ENCODE data around the gene RCAN2.

RCAN2 gene

GRCh38 chr6:46440141-46440540, 51.1 kb downstream of the RCAN2 start:
- Histone ChIP-seq H3K27me3 (ENCODE audit: low read depth) (no peaks in the 10 kb centered on the region), H3K36me3 (replicated peaks) (no peaks in the 10 kb centered on the region), H3K9me3 (no peaks in the 10 kb centered on the region), H3K4me3 (no peak overlapping the region), H3K4me1 (no peaks in the 10 kb centered on the region)
- in situ Hi-C loops (cut with MboI; ENCODE audit: low sequenced_read_pairs) = no loop called here
- DNase-seq (ENCODE audit: low spot score in 2 of 2) = no peak

GRCh38 chr6:46438245-46438644, 53.0 kb downstream of the RCAN2 start:
- no peaks in the 10 kb centered on the region for H3K36me3 ChIP-seq (replicated peaks)
- no peak overlapping the region for H3K4me3 ChIP-seq
- in situ Hi-C loops (cut with MboI; ENCODE audit: low sequenced_read_pairs) = no loop called here
- no peaks in the 10 kb centered on the region for H3K4me1 ChIP-seq
- DNase-seq (ENCODE audit: low spot score in 2 of 2) = no peak
- H3K27me3 ChIP-seq (ENCODE audit: low read depth) = no peaks in the 10 kb centered on the region
- H3K9me3 ChIP-seq = no peaks in the 10 kb centered on the region

GRCh38 chr6:46437671-46438221, 53.5 kb downstream of the RCAN2 start:
- DNase-seq (ENCODE audit: low spot score in 2 of 2) = no peak
- Histone ChIP-seq H3K27me3 (ENCODE audit: low read depth) (no peaks in the 10 kb centered on the region), H3K4me1 (no peaks in the 10 kb centered on the region), H3K4me3 (no peak overlapping the region), H3K36me3 (replicated peaks) (no peaks in the 10 kb centered on the region), H3K9me3 (no peaks in the 10 kb centered on the region)
- in situ Hi-C loops (cut with MboI; ENCODE audit: low sequenced_read_pairs) = no loop called here

GRCh38 chr6:46422619-46423018, 68.6 kb downstream of the RCAN2 start:
- DNase-seq (ENCODE audit: low spot score in 2 of 2) = no peak
- H3K9me3 ChIP-seq = no peaks in the 10 kb centered on the region
- H3K4me3 ChIP-seq = no peak overlapping the region
- no peaks in the 10 kb centered on the region for H3K36me3 ChIP-seq (replicated peaks)
- in situ Hi-C loops (cut with MboI; ENCODE audit: low sequenced_read_pairs) = no loop called here
- H3K4me1 ChIP-seq = no peaks in the 10 kb centered on the region
- no peaks in the 10 kb centered on the region for H3K27me3 ChIP-seq (ENCODE audit: low read depth)

- Histone ChIP-seq H3K36me3 (replicated peaks) (no peaks in the 10 kb centered on the region), H3K9me3 (no peaks in the 10 kb centered on the region), H3K4me3 (no peak overlapping the region), H3K4me1 (no peaks in the 10 kb centered on the region), H3K27me3 (ENCODE audit: low read depth) (no peaks in the 10 kb centered on the region)
- DNase-seq (ENCODE audit: low spot score in 2 of 2) = no peak
- in situ Hi-C loops (cut with MboI; ENCODE audit: low sequenced_read_pairs) = no loop called here
These were observed 69.3 kb downstream of the RCAN2 start for GRCh38 chr6:46421939-46422338.

GRCh38 chr6:46420921-46421638, 70.2 kb downstream of the RCAN2 start:
- H3K27me3 ChIP-seq (ENCODE audit: low read depth) = no peaks in the 10 kb centered on the region
- DNase-seq (ENCODE audit: low spot score in 2 of 2) = no peak
- no peaks in the 10 kb centered on the region for H3K4me1 ChIP-seq
- no peak overlapping the region for H3K4me3 ChIP-seq
- no peaks in the 10 kb centered on the region for H3K36me3 ChIP-seq (replicated peaks)
- in situ Hi-C loops (cut with MboI; ENCODE audit: low sequenced_read_pairs) = no loop called here
- no peaks in the 10 kb centered on the region for H3K9me3 ChIP-seq

GRCh38 chr6:46419576-46420002, 71.7 kb downstream of the RCAN2 start:
- in situ Hi-C loops (cut with MboI; ENCODE audit: low sequenced_read_pairs) = no loop called here
- DNase-seq (ENCODE audit: low spot score in 2 of 2) = peak; percentile 19 to 50
- H3K4me1 ChIP-seq = no peaks in the 10 kb centered on the region
- H3K4me3 ChIP-seq = no peak overlapping the region
- H3K27me3 ChIP-seq (ENCODE audit: low read depth) = no peaks in the 10 kb centered on the region
- no peaks in the 10 kb centered on the region for H3K36me3 ChIP-seq (replicated peaks)
- H3K9me3 ChIP-seq = no peaks in the 10 kb centered on the region

- no peaks in the 10 kb centered on the region for H3K9me3 ChIP-seq
- no peak for DNase-seq (ENCODE audit: low spot score in 2 of 2)
- no peak overlapping the region for H3K4me3 ChIP-seq
- no peaks in the 10 kb centered on the region for H3K27me3 ChIP-seq (ENCODE audit: low read depth)
- in situ Hi-C loops (cut with MboI; ENCODE audit: low sequenced_read_pairs) = no loop called here
- no peaks in the 10 kb centered on the region for H3K4me1 ChIP-seq
- H3K36me3 ChIP-seq (replicated peaks) = no peaks in the 10 kb centered on the region
These were observed 76.9 kb downstream of the RCAN2 start for GRCh38 chr6:46414398-46414797.

GRCh38 chr6:46412662-46413061, 78.6 kb downstream of the RCAN2 start:
- Histone ChIP-seq H3K9me3 (no peaks in the 10 kb centered on the region), H3K36me3 (replicated peaks) (no peaks in the 10 kb centered on the region), H3K4me1 (no peaks in the 10 kb centered on the region), H3K27me3 (ENCODE audit: low read depth) (no peaks in the 10 kb centered on the region), H3K4me3 (no peak overlapping the region)
- in situ Hi-C loops (cut with MboI; ENCODE audit: low sequenced_read_pairs) = no loop called here
- DNase-seq (ENCODE audit: low spot score in 2 of 2) = no peak

- Histone ChIP-seq H3K9me3 (no peaks in the 10 kb centered on the region), H3K4me3 (no peak overlapping the region), H3K4me1 (no peaks in the 10 kb centered on the region), H3K27me3 (ENCODE audit: low read depth) (no peaks in the 10 kb centered on the region), H3K36me3 (replicated peaks) (no peaks in the 10 kb centered on the region)
- DNase-seq (ENCODE audit: low spot score in 2 of 2) = no peak
- in situ Hi-C loops (cut with MboI; ENCODE audit: low sequenced_read_pairs) = no loop called here
These were observed 79.6 kb downstream of the RCAN2 start for GRCh38 chr6:46411456-46412197.

GRCh38 chr6:46410334-46410953, 80.8 kb downstream of the RCAN2 start:
- Histone ChIP-seq H3K4me3 (no peak overlapping the region), H3K4me1 (no peaks in the 10 kb centered on the region), H3K27me3 (ENCODE audit: low read depth) (no peaks in the 10 kb centered on the region), H3K9me3 (no peaks in the 10 kb centered on the region), H3K36me3 (replicated peaks) (no peaks in the 10 kb centered on the region)
- in situ Hi-C loops (cut with MboI; ENCODE audit: low sequenced_read_pairs) = no loop called here
- DNase-seq (ENCODE audit: low spot score in 2 of 2) = no peak

GRCh38 chr6:46407776-46408530, 83.3 kb downstream of the RCAN2 start:
- DNase-seq (ENCODE audit: low spot score in 2 of 2) = no peak
- no peaks in the 10 kb centered on the region for H3K27me3 ChIP-seq (ENCODE audit: low read depth)
- in situ Hi-C loops (cut with MboI; ENCODE audit: low sequenced_read_pairs) = no loop called here
- no peaks in the 10 kb centered on the region for H3K9me3 ChIP-seq
- H3K4me3 ChIP-seq = no peak overlapping the region
- no peaks in the 10 kb centered on the region for H3K4me1 ChIP-seq
- H3K36me3 ChIP-seq (replicated peaks) = no peaks in the 10 kb centered on the region

GRCh38 chr6:46407246-46407645, 84.0 kb downstream of the RCAN2 start:
- DNase-seq (ENCODE audit: low spot score in 2 of 2) = no peak
- no peaks in the 10 kb centered on the region for H3K27me3 ChIP-seq (ENCODE audit: low read depth)
- in situ Hi-C loops (cut with MboI; ENCODE audit: low sequenced_read_pairs) = no loop called here
- no peaks in the 10 kb centered on the region for H3K9me3 ChIP-seq
- H3K36me3 ChIP-seq (replicated peaks) = no peaks in the 10 kb centered on the region
- H3K4me3 ChIP-seq = no peak overlapping the region
- H3K4me1 ChIP-seq = no peaks in the 10 kb centered on the region
